Stimulated activated naive CD8-positive, alpha-beta T cell treated with anti-CD3 and anti-CD28 coated beads, Interleukin-15, Interleukin-2, amounts not matched to agents 100 U/mL and 50 U/mL, for 24 hours (primary cell): ENCODE results near the gene NINL.
"Not testable (repeated sequence)": the region's sequence is repeated elsewhere in the genome, so short reads cannot be mapped to it uniquely, and the experiment has no call there.

Experiments
- ATAC-seq: fragments of 150-1000 bp; cut with Tn5 transposase; one replicate; pipeline ENCODE4 v1.10.0; 2021
- DNase-seq: peaks from one replicate; pipeline ENCODE4 v3.0.0; 2021

The NINL gene

GRCh38 chr20:25532015-25532751 lies 53.1 kb downstream of the NINL start:
- no peak for DNase-seq
- no peak for ATAC-seq

DNA sequence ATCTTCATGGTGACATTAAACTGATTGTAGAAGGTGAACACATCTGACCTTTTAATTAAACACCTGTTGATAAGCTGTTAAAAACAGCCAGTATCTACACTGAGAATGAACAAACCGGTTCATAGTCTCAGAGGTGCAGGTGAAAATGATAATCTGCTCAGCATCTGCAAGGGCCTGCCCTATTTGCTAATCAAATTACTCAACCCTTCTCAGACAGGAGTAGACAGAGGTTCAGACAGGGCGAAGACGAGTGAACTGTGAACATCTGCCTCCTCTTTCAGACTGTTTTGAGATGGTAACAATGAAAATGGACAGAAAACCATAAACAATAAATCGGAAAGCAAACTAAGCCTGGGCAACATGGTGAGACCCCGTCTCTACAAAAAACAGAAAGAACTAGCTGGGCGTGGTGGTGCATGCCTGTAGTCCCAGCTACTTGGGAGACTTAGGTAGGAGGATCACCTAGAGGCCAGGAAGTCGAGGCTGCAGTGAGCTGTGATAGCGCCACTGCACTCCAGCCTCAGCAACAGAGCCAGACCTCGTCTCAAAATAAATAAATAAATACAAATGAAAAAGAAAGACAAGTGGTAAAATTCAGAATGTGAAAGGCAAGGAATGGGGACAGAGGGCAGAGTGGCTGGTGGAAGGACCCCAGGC lies 55.9 kb downstream of the NINL start:
- ATAC-seq (no peak), DNase-seq (no peak)

DNA sequence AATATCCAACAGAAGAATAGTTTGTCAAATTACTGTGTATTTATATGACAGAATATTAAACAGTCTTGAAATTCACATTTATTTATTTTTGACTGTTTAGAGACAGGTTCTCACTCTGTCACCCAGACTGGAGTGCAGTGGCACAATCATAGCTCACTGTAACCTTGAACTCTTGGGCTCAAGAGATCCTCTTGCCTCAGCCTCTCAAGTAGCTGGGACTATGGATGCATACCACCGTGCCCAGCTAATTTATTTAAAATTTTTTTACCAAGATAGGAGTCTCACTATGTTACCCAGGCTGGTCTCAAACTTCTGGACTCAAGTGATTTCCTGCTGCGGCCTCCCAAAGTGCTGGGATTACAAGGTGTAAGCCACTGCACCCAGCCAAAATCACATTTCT lies 57.4 kb downstream of the NINL start:
- DNase-seq (no peak), ATAC-seq (no peak)

DNA sequence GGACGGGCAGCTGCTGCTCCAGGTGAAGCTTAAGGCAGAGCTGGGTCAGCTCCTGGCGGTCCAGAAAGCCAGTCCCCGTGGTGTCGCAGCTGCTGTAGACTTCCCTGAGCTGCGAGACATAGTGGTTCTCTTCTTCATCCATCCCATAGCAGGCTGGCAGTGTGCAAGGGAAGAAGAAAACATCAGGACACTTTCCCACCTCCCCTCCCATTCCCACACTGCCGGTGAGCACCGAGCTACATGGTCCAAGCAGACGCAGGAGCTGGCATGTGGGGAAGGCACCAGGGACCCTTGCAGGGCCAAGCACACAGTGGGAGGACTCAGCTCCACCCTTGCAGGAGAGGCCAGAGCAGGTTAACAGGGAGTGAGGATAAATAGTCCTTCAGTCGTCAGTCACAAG lies 58.9 kb downstream of the NINL start:
- no peak for DNase-seq

DNA sequence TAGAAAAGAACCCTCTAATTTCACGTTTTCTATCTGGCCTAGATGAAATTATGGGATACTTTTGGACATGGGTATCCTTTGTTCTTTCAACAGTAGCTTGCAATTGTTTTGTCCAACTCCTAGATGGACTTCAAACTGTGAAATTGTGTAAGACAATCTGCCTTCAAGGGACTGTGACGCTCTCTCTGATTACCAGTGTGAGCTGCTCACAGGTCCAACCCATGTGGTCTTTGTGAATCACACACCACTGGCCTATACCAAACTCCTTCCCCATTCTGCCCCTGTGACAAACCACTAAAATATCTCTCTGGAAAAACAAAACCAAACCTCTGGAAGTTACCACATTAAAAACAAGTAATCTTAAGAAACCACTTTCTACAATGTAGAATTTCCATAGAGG lies 59.5 kb downstream of the NINL start:
- DNase-seq (no peak), ATAC-seq (no peak)

More for the DNA sequence above, 58.9 kb downstream of the NINL start:
- ATAC-seq: no peak

- DNase-seq (no peak), ATAC-seq (no peak)
These were observed 60.0 kb downstream of the NINL start for GRCh38 chr20:25525295-25525694.

GRCh38 chr20:25521382-25521781 lies 63.9 kb downstream of the NINL start:
- no peak for ATAC-seq
- DNase-seq: no peak

- DNase-seq (no peak), ATAC-seq (no peak)
These were observed 68.2 kb downstream of the NINL start for GRCh38 chr20:25517124-25517523.

DNA sequence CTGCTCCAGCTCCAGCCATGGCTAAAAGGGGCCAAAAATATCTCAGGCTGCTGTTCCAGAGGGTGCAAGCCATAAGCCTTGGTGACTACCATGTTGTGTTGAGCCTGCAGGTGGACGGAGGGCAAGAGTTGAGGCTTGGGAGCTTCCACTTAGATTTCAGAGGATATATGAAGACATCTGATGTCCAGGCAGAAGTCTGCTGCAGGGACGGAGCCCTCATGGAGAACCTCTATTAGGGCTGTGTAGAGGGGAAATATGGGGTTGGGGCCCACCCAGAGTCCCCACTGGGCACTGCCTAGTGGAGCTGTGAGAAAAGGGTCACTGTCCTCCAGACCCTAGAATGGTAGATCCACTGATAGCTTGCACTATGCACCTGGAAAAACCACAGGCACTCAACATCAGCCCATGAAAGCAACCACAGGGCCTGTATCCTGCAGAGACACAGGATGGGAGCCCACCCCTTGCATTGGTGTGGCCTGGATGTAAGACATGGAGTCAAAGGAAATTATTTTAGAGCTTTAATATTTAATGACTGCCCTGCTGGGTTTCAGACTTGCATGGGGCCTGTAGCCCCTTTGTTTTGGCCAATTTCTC lies 70.5 kb downstream of the NINL start:
- DNase-seq: no peak
- ATAC-seq: no peak

DNA sequence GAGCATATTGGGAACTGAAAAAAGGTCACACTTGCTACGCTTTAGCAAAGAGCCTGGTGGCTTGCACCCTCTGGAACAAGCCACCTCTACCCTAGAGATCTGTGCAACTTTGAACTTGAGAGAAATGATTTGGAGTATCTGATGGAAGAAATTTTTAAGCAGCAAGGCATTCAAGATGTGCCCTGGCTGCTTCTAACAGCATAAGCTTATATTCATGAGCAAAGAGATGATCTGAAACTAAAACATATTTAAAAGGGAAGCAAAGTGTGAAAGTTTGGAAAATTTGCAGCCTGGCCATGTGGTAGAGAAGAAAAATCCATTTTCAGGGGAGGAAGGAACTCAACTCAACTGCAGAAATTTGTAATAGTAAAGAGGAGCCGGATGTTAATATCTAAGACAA lies 71.1 kb downstream of the NINL start:
- ATAC-seq (no peak), DNase-seq (no peak)

- DNase-seq: no peak
- ATAC-seq: no peak
These were observed 72.6 kb downstream of the NINL start for GRCh38 chr20:25512709-25513108.

- DNase-seq: no peak
- no peak for ATAC-seq
These were observed 74.1 kb downstream of the NINL start for GRCh38 chr20:25511183-25511582.

DNA sequence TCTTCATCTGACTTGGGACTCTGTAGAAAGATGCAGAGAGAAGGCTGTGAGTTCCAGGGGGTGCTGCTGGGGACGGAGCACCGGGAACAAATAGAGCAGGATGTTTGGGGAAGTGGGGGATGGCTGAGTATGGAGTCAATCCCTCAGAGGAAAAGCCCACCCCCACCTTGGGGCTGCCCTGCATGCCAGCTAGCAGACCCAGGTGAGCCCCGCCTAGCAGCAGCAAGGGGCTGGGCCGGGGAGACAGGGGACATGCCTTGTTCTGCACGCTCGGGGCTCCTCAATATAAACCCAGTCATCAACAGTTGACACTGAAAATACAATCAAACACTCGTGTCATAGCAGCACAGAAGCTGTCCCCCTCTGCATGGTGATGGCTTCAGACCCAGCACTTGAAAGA lies 74.6 kb downstream of the NINL start:
- DNase-seq (no peak), ATAC-seq (no peak)

DNA sequence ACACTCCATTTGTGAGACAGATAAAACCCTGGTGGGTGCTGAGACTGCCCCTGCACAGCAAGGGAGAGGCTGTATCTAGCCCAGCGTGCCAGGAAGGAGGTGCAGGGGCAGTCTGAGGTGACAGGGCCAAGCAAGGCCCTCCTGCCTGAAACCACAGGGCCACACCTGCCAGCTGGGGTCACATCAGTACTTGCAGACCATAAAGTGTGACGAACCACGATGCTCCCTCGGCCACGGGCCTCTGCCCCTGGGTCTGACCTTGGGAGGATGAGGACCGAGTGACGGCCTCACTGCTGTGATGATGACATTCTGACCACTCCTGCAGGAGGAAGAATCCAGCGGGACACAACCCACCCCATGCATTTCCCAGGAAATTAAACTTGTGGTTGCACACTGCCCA lies 75.1 kb downstream of the NINL start:
- ATAC-seq (no peak), DNase-seq (no peak)

GRCh38 chr20:25509084-25509483 lies 76.2 kb downstream of the NINL start:
- no peak for ATAC-seq

GRCh38 chr20:25508083-25508770 lies 77.1 kb downstream of the NINL start:
- DNase-seq: no peak
- no peak for ATAC-seq

More at GRCh38 chr20:25509084-25509483, 76.2 kb downstream of the NINL start:
- no peak for DNase-seq

- no peak for ATAC-seq
- no peak for DNase-seq
These were observed 77.8 kb downstream of the NINL start for GRCh38 chr20:25507385-25508082.

DNA sequence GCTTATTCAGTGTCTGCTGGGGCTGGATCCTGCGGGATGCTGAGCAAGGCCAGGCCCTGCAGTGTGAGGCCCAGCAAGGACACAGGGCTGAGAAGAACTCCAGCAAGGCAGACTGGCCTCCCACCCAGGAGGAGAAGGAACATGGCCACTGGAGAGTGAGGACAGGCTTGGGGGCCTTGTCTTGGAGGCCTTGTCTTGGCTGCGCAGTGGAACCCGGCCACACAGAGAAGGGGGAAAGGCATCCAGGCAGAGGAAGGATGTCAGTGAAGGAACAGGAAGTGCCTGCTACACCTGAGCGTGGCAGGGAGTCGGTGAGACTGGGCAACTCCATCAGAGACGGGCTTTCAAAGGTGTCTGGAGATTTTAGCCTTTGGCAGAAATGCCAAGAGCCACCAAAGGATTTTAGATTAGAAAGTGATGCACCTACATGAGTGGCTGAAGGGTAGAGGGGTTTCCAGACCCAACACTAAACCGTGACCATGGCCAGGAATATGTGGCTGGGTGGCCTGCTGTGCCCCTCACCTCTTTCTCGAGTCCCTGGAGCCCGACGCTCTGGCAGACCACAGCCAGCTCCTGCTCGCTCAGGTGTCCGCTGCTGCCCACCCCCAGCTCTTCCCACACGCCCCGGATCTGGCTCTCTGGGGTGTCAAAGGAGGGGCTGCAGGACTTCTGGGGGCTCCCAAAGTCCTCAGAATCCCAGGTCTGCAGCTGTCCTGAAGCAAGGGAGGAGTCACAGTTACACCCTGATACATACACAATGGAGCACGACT lies 80.8 kb downstream of the NINL start:
- ATAC-seq (no peak), DNase-seq (no peak)

DNA sequence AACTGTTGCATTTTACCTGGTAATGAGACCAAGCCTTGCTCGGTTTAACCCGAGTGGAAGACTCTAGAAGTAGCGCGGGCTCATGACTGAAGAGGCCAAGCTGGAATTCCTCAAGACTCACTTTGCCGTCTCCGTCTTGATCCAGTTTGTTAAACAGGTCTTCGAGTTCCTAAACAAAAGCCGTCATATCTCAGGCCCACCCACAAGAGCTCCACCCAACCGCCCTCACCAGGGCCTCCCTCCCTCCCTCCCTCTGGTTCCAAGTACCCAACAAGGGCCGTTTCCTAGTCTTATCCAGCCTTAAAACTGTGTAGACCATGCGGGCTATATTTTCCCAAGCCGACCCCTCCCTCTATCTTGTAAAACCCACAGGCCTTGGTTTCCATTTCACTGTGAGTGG lies 81.4 kb downstream of the NINL start:
- ATAC-seq (no peak), DNase-seq (no peak)

GRCh38 chr20:25503051-25503639 lies 82.2 kb downstream of the NINL start:
- ATAC-seq, DNase-seq: not testable (repeated sequence)

- ATAC-seq (no peak), DNase-seq (no peak)
These were observed 84.4 kb downstream of the NINL start for GRCh38 chr20:25500880-25501351.
